CD14-positive monocyte (primary cell): ENCODE data around the gene SMCHD1. TPM values are rescaled to one million over a fixed set of nuclear protein-coding genes. Genes with fewer than 3 reads are reported as not detected.

Source experiments
- DNase-seq, 3 donors: peaks; one replicate each; pipeline ENCODE4 v3.0.0-alpha.2; 2011 to 2022
- H2AFZ ChIP-seq: 2 replicates; pipeline ENCODE4 v1.6.0; 2012; ENCODE audit warnings: mild to moderate bottlenecking, low read depth, low read length, inconsistent platforms; ENCODE audit not compliant: insufficient read depth, poor library complexity, severe bottlenecking
- H3K27ac ChIP-seq, 2 donors: 1 replicate in 1 of 2; 2 replicates in 1 of 2; pipeline ENCODE4 v1.5.1; 2012 to 2013; ENCODE audit warnings: low read length in 2 of 2, control low read depth in 1 of 2, inconsistent platforms in 1 of 2, low read depth in 1 of 2, mild to moderate bottlenecking in 1 of 2
- H3K27me3 ChIP-seq, 2 donors: one replicate each; pipeline versions ENCODE4 v1.6.0 to v1.6.1; 2011 to 2013; ENCODE audit warnings: low read length in 2 of 2; ENCODE audit not compliant: control insufficient read depth in 2 of 2, insufficient read depth in 2 of 2
- H3K36me3 ChIP-seq, 2 donors: replicated peaks in 1 of 2; 1 replicate in 1 of 2; 2 replicates in 1 of 2; pipeline versions ENCODE4 v1.5.1 to v1.6.1; 2012 to 2013; ENCODE audit warnings: low read length in 2 of 2, control low read depth in 1 of 2, inconsistent platforms in 1 of 2, mild to moderate bottlenecking in 1 of 2; ENCODE audit not compliant: insufficient read depth in 2 of 2, control insufficient read depth in 1 of 2
- H3K4me1 ChIP-seq, 2 donors: 1 replicate in 1 of 2; 2 replicates in 1 of 2; pipeline versions ENCODE4 v1.5.1 to v1.6.1; 2012 to 2013; ENCODE audit warnings: low read length in 2 of 2, control low read depth in 1 of 2, inconsistent platforms in 1 of 2, mild to moderate bottlenecking in 1 of 2, moderate library complexity in 1 of 2; ENCODE audit not compliant: insufficient read depth in 2 of 2, control insufficient read depth in 1 of 2
- H3K4me2 ChIP-seq: replicated peaks from 2 replicates; pipeline ENCODE3; 2012; ENCODE audit warnings: low read length, moderate library complexity, mild to moderate bottlenecking; ENCODE audit not compliant: poor library complexity, severe bottlenecking; ENCODE audit errors: extremely low read depth
- H3K4me3 ChIP-seq, 3 experiments: fragments of 200-600 bp in 1 of 3; sonication (generic) in 1 of 3; replicated peaks in 1 of 3; 1 replicate in 2 of 3; 2 replicates in 1 of 3; pipeline ENCODE4 v1.5.1; 2011 to 2013; ENCODE audit warnings: low read length in 3 of 3, mild to moderate bottlenecking in 3 of 3, control low read depth in 2 of 3, low read depth in 2 of 3, inconsistent platforms in 1 of 3, moderate library complexity in 1 of 3
- H3K79me2 ChIP-seq: 2 replicates; pipeline ENCODE4 v1.6.0; 2012; ENCODE audit warnings: mild to moderate bottlenecking, control low read depth, inconsistent platforms, low read length, moderate library complexity; ENCODE audit not compliant: insufficient read depth
- H3K9ac ChIP-seq: 2 replicates; pipeline ENCODE4 v1.6.0; 2017; ENCODE audit warnings: low read length, mild to moderate bottlenecking; ENCODE audit not compliant: insufficient read depth, poor library complexity, severe bottlenecking
- H3K9me3 ChIP-seq, 2 donors: replicated peaks in 1 of 2; 1 replicate in 1 of 2; 2 replicates in 1 of 2; pipeline versions ENCODE4 v1.5.1 to v1.6.1; 2012 to 2013; ENCODE audit warnings: low read length in 2 of 2, control low read depth in 1 of 2; ENCODE audit not compliant: control insufficient read depth in 1 of 2, insufficient read depth in 1 of 2
- H4K20me1 ChIP-seq: 2 replicates; pipeline ENCODE4 v1.6.0; 2012; ENCODE audit warnings: mild to moderate bottlenecking, low read length, control low read depth, moderate library complexity; ENCODE audit not compliant: insufficient read depth
- H3K27ac Mint-ChIP-seq, 7 donors: one replicate each; pipeline ENCODE4 v1.8.0; 2020; ENCODE audit warnings: mild to moderate bottlenecking in 7 of 7, mixed read lengths in 7 of 7, moderate library complexity in 6 of 7, inconsistent platforms in 2 of 7
- H3K27me3 Mint-ChIP-seq, 3 donors: one replicate each; pipeline ENCODE4 v1.8.0; 2021 to 2022; ENCODE audit warnings: low read depth in 3 of 3, mild to moderate bottlenecking in 3 of 3, mixed read lengths in 3 of 3, moderate library complexity in 3 of 3, inconsistent platforms in 1 of 3
- H3K36me3 Mint-ChIP-seq, 2 donors: one replicate each; pipeline ENCODE4 v1.8.0; 2020; ENCODE audit warnings: mixed read lengths in 2 of 2, inconsistent platforms in 1 of 2, mild to moderate bottlenecking in 1 of 2
- H3K4me1 Mint-ChIP-seq: one replicate; pipeline ENCODE4 v1.8.0; 2020; ENCODE audit warnings: mild to moderate bottlenecking, mixed read lengths
- H3K4me3 Mint-ChIP-seq, 2 donors: one replicate each; pipeline ENCODE4 v1.8.0; 2020; ENCODE audit warnings: mild to moderate bottlenecking in 2 of 2, mixed read lengths in 2 of 2, moderate library complexity in 1 of 2
- H3K9me3 Mint-ChIP-seq, 7 donors: one replicate each; pipeline ENCODE4 v1.8.0; 2020 to 2022; ENCODE audit warnings: mixed read lengths in 7 of 7, mild to moderate bottlenecking in 6 of 7, moderate library complexity in 6 of 7, inconsistent platforms in 2 of 7
- CTCF ChIP-seq: fragments of 200-600 bp; IDR thresholded peaks from one replicate; pipeline ENCODE4 v1.8.0; 2022; ENCODE audit warnings: antibody characterized with exemption, mild to moderate bottlenecking
- WGBS: methylation state at CpG from one replicate; pipeline ENCODE4 v1.1.5; 2013; ENCODE audit warnings: missing lambda C conversion rate; ENCODE audit not compliant: insufficient coverage; 5-methylcytosine and 5-hydroxymethylcytosine counted together
- intact Hi-C, 2 donors: fragments of 100-400 bp; cut with micrococcal nuclease; formaldehyde crosslinking; loops; one replicate each; pipeline versions ENCODE4 v1.15.0 to v1.15.1; 2023
- polyA plus RNA-seq, 3 donors: library from polyadenylated mRNA; depleted of rRNA in 1 of 3; unstranded in 2 of 3; stranded (reverse) in 1 of 3; fragments of 300-500 nt in 2 of 3; fragments of >200 nt in 1 of 3; fragmentation: Illumina TruSeq in 2 of 3; gene quantifications; 1 replicate in 2 of 3; 2 replicates in 1 of 3; pipeline ENCODE4 v1.2.3, GENCODE V29; 2012 to 2021

The SMCHD1 gene
- polyA plus RNA-seq, 3 donors = 12.7 to 45.5 (median 16.8) TPM

- Mint-ChIP-seq H3K4me3 (no peak overlapping the region), H3K9me3 (peaks cover 0 to 2% (median 0%) of the 10 kb centered on the region in 7 donors), H3K27me3 (peaks cover 0 to 1% (median 0%) of the 10 kb centered on the region in 3 donors), H3K4me1 (no peaks in the 10 kb centered on the region), H3K27ac (no peak overlapping the region), H3K36me3 (peaks cover 15 to 30% of the 10 kb centered on the region in 2 donors)
- Histone ChIP-seq H3K36me3 (peaks cover 16 to 35% of the 10 kb centered on the region in 2 donors), H3K27me3 (no peaks in the 10 kb centered on the region), H3K9me3 (no peaks in the 10 kb centered on the region), H3K9ac (no peak overlapping the region), H3K4me1 (no peaks in the 10 kb centered on the region), H3K27ac (no peak overlapping the region), H4K20me1 (no peaks in the 10 kb centered on the region), H3K79me2 (no peaks in the 10 kb centered on the region), H2AFZ (no peak overlapping the region), H3K4me3 (no peak overlapping the region), H3K4me2 (no peak overlapping the region)
- no peak for DNase-seq
- no CpG with 5 or more reads among the region's 4 CpGs for WGBS
- TF ChIP-seq CTCF = no peak
- intact Hi-C loops = no loop called here
Measured at GRCh38 chr18:2618009-2618408, 37.5 kb upstream of the SMCHD1 start.

- Histone ChIP-seq H3K9ac (no peak overlapping the region), H3K4me2 (no peak overlapping the region), H3K27me3 (no peaks in the 10 kb centered on the region), H3K9me3 (no peaks in the 10 kb centered on the region), H4K20me1 (no peaks in the 10 kb centered on the region), H3K4me3 (no peak overlapping the region), H3K36me3 (no peaks in the 10 kb centered on the region), H3K79me2 (no peaks in the 10 kb centered on the region), H3K4me1 (peaks cover 0 to 5% of the 10 kb centered on the region in 2 donors), H2AFZ (no peak overlapping the region), H3K27ac (no peak overlapping the region)
- no peak for DNase-seq
- Mint-ChIP-seq H3K27me3 (peaks cover 0 to 2% (median 1%) of the 10 kb centered on the region in 3 donors), H3K4me1 (peaks cover 6% of the 10 kb centered on the region), H3K27ac (no peak overlapping the region), H3K4me3 (no peak overlapping the region), H3K36me3 (no peaks in the 10 kb centered on the region), H3K9me3 (peaks cover 0 to 4% (median 0%) of the 10 kb centered on the region in 7 donors)
- no peak for TF ChIP-seq CTCF
- WGBS = 100% methylated on average over 3 of the region's 5 CpGs
- intact Hi-C loops = no loop called here
Measured at GRCh38 chr18:2625217-2625616, 30.3 kb upstream of the SMCHD1 start.
